Adipose tissue (tissue), 3 donors: ENCODE results near the gene CCDC28A. TPM values are rescaled to one million over a fixed set of nuclear protein-coding genes. Genes with fewer than 3 reads are reported as not detected.
"Not testable (repeated sequence)": the region's sequence is repeated elsewhere in the genome, so short reads cannot be mapped to it uniquely, and the experiment has no call there.

Source experiments
- H3K27ac ChIP-seq: one replicate; pipeline ENCODE4 v1.5.1; 2013; ENCODE audit warnings: low read depth, low read length
- WGBS, 3 donors: extraction: QIAGEN DNeasy Blood & Tissue Kit; methylation state at CpG; one replicate each; pipeline ENCODE4 v1.1.7; 2013; 5-methylcytosine and 5-hydroxymethylcytosine counted together
- polyA plus RNA-seq, 3 donors: library from polyadenylated mRNA; stranded (reverse); fragments of 200-250 nt; gene quantifications; one replicate each; pipeline ENCODE4 v1.2.3, GENCODE V29; 2013
- donor health status: healthy with polysubstance abuse.
- donor health status: Bipolar disorder and iron deficiency.
- donor health status: healthy.

Gene CCDC28A
- polyA plus RNA-seq: 10 to 100 TPM; 10.5 to 29.2 (median 25.2) TPM

DNA sequence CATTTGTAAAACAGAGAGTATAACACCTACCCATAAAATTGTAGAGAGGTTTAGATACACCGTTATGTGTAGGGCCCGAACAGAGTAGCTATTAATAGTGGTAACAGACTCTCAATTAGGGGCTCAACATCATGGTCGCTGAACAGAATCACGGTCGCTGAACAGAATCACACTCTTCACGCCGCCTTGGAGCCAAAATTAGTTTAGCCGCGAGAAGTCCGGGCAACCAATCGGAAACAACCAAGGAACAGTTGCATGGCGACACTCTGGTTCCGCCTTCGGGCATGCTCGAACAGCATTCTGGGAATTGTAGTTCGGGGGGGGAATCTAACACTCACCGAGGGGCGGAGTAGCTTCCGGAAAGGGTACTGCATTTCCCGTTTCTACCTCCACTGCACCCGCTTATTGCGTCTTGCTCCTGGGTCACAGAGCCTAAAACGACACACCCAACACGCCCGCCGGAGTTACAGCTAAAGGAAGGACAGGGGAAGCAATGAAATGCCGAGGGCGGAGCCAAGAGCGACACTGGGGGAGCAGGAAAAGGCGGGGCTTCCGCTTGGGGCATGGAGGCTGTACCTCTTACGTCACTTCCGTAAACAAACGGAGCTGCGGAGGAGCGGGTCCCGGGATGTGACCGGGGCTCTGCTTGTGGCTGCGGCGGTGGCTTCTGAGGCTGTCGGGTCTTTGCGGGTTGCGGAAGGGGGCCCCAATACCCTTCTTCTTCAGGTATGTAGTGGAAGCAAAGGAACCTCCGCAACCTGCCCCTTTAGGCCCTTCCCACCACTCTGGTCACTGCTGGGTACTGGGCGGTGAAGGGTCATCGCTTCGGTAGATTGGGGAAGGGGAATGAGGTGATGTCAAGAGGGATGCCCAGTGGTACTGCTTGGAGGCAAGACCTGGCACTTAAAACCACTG, at the start of gene CCDC28A:
Gene CCDC28A, plus strand, starts transcription at position 593 of the 915 bp plus-strand sequence. CDS start 2,352 bp downstream, outside the sequence.
- peak within 1 kb of the TSS; percentile 96 for H3K27ac ChIP-seq
- 0% methylated on average over 47 of the region's 47 CpGs for WGBS, 3 donors

DNA sequence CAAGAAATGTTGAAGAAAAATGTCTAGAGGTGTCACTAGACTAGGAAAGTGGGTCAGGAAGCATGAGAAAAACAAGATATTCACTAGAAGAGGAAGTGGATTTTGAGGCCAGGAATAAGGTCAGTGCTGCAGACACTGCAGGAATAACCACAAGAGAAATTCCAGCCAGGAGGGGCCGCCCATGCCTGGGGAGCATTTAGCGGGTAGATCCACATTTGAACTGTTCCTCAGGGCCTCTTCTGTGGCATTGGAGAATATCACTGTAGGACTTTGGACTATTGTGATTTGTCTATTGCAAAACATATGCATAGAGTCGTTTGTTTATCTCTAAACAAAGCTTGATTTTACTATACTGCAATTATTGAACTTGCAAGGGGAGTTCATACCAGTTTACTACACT, 49.6 kb upstream of the CCDC28A start:
- 28 to 53% (median 37%) methylated on average over 3 of the region's 3 CpGs for WGBS, 3 donors
- no peak overlapping the region for H3K27ac ChIP-seq

DNA sequence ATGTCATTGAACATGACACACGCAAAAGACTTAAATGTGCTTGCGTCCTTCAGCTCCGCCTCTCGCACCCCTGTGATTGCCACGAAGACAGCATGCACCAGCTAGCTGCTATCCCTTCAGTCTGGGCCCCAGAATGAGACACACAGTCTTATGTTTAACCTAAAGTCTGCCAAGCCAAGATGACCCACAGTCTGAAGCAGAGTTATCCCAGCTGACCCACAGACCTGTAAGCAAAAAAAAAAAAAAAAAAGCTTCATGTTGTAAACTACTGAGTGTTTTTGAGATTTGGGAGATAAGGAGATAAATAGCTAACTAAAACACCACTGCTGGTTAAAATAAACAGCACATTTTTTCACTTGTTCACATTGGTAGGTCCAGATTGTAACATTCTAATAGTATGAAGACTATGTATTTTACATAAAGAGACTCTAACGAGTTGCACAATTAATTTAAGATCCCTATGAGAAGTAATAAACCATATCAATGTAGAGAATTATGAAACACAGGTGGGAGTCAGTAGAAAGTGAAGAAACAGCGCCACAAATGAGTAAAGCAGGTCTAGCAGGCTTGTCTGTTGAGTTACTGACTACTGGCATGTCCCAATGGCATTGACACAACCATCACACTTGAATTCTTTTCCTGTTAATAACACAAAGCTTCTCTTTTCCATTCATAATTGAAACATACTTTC, 47.4 kb upstream of the CCDC28A start:
- WGBS, 3 donors: 85 to 91% (median 88%) methylated on average over 7 of the region's 7 CpGs
- no peak overlapping the region for H3K27ac ChIP-seq

DNA sequence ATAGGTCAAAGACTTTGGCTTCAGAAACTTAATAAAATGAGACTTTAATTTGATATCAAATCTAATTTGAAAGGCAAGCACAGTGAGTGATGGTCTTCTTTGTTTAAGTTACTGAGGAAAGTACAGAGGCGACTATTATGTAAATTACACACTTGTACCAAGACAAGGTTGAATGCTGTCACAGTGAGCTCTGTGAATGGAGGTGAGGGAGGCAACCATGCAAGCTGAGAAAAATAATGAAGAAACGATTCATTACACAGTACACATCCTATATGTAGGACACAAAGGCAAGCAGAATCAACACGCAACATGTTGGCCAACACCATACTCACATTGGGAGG, 46.8 kb upstream of the CCDC28A start:
- WGBS, 3 donors: 87 to 92% (median 91%) methylated on average over 3 of the region's 3 CpGs
- H3K27ac ChIP-seq: no peak overlapping the region

DNA sequence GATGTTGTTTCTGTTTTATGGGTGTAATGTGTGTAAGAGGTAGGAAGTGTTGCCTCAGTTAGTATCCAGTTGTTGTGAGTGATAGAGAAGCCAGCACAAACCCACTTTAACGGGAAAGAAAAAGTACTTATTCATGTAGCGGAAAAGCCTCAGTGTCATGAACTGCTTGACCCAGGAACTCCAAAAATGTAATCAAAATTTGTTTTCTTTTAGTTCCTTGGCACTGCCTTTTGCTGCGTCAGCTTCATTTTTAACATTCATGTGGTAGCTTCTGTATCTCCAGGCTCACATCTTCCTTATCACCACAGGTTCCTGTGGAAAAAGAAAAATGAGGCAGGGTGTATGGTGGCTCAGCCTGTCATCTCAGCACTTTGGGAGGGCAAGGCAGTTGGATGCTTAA, 46.4 kb upstream of the CCDC28A start:
- WGBS, 3 donors: 67 to 89% (median 73%) methylated on average over 3 of the region's 3 CpGs
- H3K27ac ChIP-seq: no peak overlapping the region

DNA sequence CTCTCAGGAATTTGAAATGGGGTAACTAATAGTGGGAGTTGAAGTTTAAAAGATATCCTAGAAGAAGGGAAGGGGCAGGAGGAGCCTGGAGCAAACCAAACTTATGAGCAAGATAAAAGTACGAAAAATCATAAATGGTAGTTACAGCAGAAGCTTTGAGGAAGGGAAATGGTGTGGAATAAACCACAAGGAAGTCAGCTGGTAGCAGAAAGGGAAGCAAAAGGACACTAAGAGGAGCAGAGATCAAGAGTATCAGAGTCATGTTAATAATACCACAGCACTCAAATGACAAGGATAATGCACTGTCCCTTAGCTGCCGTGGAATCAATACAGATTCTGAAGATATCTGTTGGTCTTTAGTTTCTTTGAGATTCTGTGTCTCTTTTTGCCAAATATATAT, 44.9 kb upstream of the CCDC28A start:
- WGBS, 3 donors: 42 to 80% (median 55%) methylated on average over 2 of the region's 2 CpGs
- no peak overlapping the region for H3K27ac ChIP-seq

DNA sequence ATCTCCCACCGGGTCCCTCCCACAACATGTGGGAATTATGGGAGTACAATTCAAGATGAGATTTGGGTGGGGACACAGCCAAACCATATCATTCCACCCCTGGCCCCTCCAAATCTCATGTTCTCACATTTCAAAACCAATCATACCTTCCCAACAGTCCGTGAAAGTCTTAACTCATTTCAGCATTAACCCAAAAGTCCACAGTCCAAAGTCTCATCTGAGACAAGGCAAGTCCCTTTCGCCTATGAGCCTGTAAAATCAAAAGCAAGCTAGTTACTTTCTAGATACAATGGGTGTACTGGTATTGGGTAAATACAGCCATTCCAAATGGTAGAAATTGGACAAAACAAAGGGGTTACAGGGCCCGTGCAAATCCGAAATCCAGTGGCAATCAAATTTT, 43.5 kb upstream of the CCDC28A start:
- WGBS, 3 donors: 81 to 95% (median 88%) methylated on average over 5 of the region's 5 CpGs
- not testable (repeated sequence) for H3K27ac ChIP-seq

DNA sequence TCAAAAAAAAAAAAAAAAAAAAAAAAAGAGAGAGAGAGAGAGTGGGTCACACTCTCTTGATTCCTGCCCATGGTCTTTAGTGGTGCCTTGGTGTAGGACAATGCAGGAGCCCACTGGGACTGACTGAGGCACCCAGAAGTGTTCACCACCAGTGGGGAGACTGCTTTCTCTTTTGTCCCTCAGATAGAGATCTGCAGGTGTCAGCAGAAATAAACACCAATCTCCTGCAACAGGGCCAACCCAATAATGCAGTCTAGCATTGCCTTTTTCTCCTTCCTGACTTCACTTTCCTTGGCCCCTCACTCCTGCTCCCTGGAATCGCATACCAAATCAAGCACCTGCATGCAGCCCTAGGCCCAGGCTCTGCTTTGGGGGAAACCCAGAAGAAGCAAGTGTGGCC, 39.0 kb upstream of the CCDC28A start:
- no peak overlapping the region for H3K27ac ChIP-seq
- WGBS, 3 donors: 100% methylated on average over 1 of the region's 1 CpG

DNA sequence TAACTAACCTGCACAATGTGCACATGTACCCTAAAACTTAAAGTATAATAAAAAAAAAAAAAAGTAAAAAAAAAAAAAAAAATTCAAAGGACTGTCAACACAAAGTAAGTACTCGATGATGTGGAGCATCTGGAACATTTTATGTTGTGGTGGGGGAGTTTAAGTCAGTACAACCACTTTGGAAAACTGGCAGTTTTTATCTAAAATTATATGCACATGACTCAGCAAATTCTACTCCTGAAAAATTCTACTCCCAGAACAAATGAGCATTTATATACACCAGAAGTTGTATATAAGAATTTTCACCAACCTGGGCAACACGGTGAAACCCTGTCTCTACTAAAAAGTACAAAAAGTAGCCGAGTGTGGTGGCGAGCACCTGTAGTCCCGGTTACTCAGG, 36.9 kb upstream of the CCDC28A start:
- 79 to 96% (median 95%) methylated on average over 5 of the region's 5 CpGs for WGBS, 3 donors

DNA sequence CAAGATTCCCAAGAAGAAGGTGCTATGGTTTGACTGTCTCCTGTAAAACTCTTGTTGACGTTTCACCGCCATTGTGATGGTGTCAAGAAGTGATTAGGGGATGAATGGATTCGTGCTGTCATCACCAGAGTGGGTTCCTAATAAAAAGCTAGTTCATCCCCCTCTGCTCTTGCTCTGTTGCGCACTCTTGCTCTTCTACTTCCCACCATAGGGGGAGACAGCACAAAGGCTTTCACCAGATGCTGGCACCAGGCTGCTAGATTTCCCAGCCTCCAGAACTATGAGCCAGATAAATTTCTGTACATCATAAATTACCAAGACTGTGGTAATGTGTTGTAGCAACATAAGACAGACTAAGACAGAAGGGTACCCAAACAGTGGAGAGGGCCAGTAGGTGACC, 21.6 kb upstream of the CCDC28A start:
- no peak overlapping the region for H3K27ac ChIP-seq
- WGBS, 3 donors: 90 to 95% (median 93%) methylated on average over 4 of the region's 4 CpGs

More for the DNA sequence above, 36.9 kb upstream of the CCDC28A start:
- H3K27ac ChIP-seq: no peak overlapping the region

DNA sequence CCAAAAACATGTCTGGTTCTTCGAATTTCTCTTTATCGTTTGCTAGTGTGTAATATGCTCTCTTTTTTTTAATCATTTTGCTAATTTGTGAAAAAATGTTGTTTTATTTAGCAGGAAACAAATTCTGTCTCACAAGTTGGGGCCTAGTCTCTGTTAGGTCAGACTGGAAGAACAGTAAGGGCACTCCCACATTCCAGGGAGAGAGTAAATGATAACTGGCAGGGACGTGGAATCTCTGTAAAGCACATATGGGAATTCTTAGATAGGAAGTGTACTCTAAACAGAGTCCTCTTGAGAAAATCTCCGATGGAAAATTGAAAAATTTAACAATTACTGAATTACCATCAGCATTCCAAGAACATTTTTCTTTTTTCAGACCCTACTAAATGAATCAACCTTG, 16.4 kb upstream of the CCDC28A start:
- WGBS, 3 donors: 61 to 82% (median 70%) methylated on average over 4 of the region's 4 CpGs
- no peak overlapping the region for H3K27ac ChIP-seq

DNA sequence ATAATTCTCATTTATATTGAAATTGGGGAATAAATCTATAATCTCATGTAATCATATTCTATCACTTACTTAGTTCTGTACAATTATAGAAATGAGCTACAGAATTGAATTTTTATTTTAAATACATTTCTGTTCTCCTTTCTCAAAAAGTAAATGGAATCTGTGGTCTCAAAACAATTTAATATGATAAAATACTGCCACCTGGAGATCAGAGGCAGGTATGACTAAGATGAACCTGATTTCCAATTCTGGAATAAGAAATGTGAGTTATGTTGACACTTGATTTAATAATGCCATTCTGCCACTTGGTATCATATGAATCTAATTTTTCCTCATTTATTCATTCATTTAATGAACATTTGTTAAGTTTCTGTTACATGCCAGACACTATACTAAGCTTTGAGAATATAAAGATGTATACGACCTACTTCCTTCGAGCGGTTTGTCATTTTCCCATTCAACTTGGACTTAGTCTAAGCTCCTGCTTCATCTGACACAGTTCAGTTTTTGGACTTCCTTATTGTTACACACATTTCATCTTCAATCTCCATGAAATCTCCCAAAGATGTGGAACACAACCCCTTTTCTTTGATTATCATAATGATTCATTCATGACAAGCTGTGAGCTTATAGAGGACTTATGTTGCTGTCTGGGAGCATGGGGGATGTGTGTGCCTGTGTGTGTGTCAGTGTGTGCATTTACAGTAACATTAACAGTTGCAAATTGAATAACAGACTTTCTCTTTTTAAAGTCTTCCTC, 7.5 kb upstream of the CCDC28A start:
- 91 to 94% (median 94%) methylated on average over 3 of the region's 3 CpGs for WGBS, 3 donors
- no peak overlapping the region for H3K27ac ChIP-seq

DNA sequence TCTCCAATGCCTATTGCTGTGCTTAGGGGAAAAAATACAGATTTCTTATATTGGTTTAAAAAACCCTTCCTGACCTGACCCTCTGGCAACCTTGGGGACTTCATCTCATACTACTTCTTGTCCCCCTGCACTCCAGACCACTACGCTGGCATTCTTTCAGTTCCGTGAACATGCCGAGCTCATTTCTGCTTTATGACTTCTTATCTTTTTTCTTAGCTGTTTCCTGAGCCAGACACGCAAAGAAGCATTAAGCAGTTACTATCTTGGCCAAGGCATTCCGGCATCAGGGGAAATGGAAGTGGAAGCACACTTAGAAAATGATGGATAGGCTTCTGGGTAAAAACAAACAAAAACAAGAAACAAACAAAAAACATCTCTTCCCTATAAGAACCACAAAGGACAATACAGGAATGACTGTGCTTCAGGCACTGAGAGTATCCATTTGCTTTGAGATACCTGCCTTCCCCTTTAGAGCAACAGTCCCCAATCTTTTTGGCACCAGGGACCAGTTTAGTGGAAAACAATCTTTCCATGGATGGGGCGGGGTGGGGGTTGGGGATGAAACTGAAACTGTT, 4.4 kb upstream of the CCDC28A start:
- H3K27ac ChIP-seq: no peak overlapping the region
- 26 to 55% (median 35%) methylated on average over 6 of the region's 6 CpGs for WGBS, 3 donors

DNA sequence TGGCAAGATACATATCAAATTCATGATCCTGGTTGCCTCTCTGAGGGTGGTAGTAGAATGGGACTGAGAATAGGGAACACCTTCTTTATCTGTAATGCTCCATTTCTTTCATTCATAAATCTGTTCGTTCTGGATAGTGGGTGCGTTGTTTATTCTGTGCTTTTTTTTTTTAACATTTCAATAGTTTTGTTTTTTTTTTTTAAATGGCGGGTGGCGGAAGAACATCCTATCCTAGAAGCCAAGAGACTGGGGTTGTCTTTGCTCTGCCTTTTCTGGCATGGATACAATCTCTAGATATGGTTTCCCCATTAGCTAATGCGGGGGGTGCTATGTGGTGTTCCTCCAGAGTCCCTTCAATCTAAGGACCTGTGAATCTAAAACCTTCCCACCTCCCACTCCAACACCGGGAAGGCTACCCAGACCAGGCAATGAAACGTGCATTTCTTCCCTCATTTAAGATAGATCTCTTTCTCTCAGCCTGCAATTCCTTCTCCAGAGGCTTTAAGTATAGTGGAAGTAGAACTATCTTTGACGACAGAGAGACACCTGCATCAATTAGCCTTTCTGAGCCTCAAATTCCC, 883 bp upstream of the CCDC28A start:
- H3K27ac ChIP-seq: no peak overlapping the region
- 15 to 22% (median 20%) methylated on average over 8 of the region's 8 CpGs for WGBS, 3 donors

DNA sequence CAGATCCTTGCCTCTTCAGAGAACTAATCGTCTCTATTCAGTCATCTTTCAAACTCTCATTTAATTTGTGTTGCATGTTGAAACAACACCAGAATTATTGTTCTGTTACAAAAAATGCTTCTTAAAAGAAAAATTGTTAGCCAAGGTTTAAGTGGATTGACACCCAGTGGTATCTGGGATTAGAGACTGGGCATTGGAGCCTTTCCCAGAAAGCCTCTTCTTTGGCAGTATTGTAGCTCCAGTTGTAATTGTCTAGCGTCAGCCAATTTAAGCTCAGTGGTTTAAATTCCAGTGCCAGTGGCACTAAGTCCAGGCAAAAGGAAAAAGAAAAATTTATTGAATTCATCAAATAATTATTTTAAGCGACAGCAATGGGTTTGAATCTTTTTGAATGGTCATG, 801 bp downstream of the CCDC28A start:
- WGBS, 3 donors: 21 to 42% (median 27%) methylated on average over 3 of the region's 3 CpGs
- no peak overlapping the region for H3K27ac ChIP-seq

DNA sequence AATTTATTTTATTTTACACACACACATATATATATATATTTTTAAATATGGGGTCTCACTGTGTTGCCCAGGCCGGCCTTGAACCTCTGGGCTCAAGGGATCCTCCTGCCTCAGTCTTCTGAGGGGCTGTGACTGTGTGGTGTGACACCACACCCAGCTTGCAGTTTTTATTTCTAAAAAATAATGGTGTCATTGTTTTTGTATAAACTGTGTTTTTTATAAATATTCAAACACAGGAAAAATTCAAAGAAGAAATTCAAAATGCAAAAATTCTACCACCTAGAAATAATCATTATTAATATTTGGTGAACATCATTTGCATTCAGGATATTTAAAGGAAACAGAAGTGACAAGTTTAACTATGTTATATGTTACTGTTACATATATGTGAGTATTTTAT, 3.1 kb downstream of the CCDC28A start:
- H3K27ac ChIP-seq: no peak overlapping the region
- 90 to 100% (median 96%) methylated on average over 1 of the region's 1 CpG for WGBS, 3 donors

DNA sequence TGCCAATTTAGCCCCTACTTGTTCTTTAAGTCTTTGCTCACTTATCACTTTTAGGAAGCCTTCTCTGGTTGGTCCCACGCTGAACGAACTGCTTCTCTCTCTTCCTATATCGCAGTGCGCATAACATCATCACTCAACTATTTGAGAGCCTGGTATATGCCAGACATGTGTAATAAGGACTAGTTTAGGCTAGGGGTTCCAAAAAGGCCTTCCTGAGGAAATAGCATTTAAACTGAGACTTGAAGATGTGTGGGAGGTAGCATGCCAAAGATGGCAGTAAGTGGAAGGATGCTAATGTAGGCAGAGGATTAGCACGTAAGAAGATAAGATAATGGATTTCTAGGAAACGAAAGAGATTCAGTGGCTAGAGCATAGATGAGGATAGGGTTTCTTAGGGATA, 4.8 kb downstream of the CCDC28A start:
- 85 to 95% (median 86%) methylated on average over 6 of the region's 6 CpGs for WGBS, 3 donors
- H3K27ac ChIP-seq: no peak overlapping the region

DNA sequence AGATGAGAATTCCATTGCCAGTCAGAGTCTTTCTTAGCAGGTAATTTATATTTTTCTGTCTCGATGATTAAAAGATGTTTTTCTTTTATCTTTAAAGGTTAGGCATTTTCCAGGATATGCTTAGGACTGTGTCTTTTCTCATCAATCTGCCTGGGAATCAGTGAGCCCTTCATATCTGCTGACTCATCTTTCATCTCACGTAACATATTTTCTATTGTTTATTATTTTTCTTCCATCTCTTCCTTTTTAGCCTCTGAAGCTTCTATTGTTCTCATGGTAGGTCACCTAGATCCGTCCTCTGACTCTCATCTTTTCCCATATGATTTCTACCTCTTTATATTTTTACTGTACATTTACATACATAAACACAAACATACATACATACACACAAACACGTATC, 8.7 kb downstream of the CCDC28A start:
- 84 to 90% (median 87%) methylated on average over 4 of the region's 4 CpGs for WGBS, 3 donors

More for the DNA sequence above, 8.7 kb downstream of the CCDC28A start:
- no peak overlapping the region for H3K27ac ChIP-seq
